CD4-positive, alpha-beta T cell treated with Interleukin-17A for 4 hours (primary cell): ENCODE results near the gene CYYR1.

Experiments used
- DNase-seq: peaks from one replicate; pipeline ENCODE4 v3.0.0-alpha.2; 2020; ENCODE audit warnings: mixed read lengths

CYYR1 gene

GRCh38 chr21:26550326-26550725 is 22.8 kb downstream of the CYYR1 start:
- DNase-seq: no peak

- no peak for DNase-seq
Observed at GRCh38 chr21:26546446-26547097, 26.5 kb downstream of the CYYR1 start.

DNA sequence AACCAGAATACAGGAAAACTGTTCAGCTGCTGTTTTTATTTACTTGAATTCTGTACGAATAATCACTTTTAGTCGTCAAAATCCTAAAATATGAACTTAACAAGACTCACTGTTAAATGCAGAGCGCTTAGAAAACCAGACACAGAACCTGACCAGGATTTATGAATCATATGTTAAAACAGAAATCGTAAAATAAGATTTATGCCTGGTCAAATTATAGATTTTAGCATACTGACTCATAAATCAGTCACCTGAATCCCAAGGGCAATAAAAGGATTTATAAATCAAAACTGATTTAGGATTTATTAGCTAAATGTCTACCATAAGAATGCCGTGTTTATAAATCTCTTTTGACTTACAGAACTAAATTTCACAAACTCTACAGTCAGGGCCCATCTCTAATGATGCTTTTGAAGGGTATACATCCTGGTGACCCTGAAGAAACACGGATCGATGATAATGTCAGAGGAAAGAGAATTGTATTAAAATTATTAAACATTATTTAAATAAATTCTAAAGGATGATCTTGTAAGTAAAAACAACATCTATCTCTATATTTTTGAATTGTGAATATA is 28.8 kb downstream of the CYYR1 start:
- DNase-seq: no peak

DNA sequence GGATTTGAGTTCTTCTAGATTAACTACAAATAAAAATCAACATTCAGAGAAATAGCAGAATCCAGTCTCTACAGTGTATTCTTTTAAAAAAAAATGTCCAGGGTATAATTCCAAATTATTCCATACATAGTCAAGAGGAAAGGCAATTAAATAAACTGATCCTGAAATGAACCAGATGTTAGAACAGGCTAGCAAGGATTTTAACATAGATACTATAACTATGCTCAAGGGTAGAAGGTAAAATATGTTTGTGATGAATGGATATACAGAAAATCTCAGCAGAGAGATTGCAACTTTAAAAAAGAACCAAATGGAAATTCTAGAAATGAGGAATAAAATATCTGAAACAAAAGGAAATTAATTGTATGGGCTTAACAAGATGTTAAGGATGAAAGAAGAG is 32.4 kb downstream of the CYYR1 start:
- no peak for DNase-seq

GRCh38 chr21:26539566-26539965 is 33.5 kb downstream of the CYYR1 start:
- DNase-seq: no peak

DNA sequence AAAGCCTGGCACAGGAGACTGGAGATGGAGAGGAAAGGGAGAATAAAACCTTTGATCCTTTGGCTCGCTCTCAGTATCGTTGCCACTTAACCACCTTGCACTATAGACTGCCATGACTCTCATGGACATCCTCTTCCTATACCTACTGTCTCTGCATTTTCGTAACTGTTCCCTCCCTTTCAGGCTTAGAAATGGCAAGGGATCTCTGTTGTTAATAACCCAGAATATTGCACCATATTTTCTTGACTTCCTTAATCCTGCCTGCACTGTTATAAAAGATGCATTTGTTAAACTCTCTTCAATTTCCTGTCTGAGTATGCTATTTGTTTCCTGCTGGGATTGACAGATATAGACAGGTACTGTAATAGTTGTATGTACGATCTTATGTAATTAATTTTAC is 38.6 kb downstream of the CYYR1 start:
- no peak for DNase-seq

DNA sequence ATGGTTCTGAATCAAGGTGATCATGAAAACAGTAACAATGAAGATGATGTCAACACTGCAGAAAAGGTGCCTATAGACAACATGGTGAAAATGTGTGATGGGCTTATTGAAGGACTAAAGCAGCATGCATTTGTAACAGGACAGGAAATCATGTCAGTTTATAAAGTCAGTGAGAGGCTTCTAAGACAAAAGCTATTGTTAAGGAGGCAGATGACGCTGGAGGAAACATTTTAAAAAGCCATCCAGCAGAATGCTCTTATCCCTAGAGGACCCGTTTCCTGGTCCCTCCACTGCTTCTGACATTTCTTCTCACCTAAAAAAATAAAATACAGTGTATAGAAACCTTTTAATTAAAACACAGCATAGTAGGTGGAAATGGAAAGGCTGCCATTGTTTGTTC is 40.9 kb downstream of the CYYR1 start:
- no peak for DNase-seq

- DNase-seq: no peak
Observed at GRCh38 chr21:26529526-26529925, 43.6 kb downstream of the CYYR1 start.

DNA sequence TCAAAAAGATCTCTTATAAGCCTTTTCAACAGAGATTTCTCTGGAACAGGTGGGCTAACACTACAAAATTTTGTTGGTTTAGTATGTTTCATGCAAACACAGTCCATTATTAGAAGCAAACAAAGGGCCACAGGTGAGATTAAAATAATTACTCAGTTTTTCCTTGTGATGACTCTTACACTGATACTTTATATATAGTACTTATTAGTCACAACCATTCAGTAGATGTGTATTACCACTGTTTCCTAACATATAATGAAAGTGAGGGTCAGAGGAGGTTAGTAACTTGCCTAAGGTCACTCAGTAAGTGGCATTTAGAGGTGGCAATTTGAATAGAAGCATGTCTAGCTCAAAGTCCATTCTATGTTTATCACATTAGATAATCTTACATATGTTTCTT is 44.2 kb downstream of the CYYR1 start:
- no peak for DNase-seq

DNA sequence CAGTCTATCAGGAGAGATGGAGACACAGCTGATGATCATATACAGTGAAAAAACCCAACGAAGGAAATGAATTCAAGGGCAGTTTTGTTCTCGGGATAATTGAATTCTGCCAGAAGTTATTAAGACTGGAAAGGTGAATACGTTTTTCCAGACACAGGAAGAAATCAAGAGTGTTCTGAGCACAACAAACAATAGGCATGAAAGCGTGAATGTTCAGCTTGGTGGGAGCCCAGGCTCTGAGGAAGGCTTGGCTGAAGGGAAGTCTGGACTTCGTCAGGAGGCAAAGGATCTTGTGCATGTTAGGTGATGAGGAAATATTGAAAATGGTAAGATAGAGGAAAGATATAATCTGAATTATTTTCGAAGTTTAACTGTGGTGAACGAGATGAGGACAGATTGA is 50.4 kb downstream of the CYYR1 start:
- no peak for DNase-seq

DNA sequence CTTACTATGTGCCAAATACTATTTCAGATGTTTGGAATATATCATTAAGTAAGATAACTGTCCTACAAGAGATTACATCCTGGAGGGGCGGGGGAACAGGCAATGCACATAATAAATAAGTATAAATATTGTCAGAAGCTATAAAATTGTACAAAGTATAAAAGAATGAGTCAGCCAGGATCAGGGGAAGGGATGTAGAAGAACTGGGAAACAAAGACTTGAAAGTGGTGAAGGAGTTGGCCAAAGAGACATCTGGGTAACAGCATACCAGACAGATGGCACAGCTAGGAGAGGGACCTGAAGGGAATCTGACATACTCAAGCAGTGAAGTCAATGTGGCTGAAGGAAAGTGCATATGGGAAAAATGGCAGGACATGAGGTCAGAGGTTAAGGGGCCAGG is 53.9 kb downstream of the CYYR1 start:
- DNase-seq: no peak

- no peak for DNase-seq
Observed at GRCh38 chr21:26515257-26515656, 57.8 kb downstream of the CYYR1 start.

GRCh38 chr21:26513212-26513611 is 59.9 kb downstream of the CYYR1 start:
- no peak for DNase-seq

- no peak for DNase-seq
Observed at GRCh38 chr21:26512664-26513063, 60.4 kb downstream of the CYYR1 start.

GRCh38 chr21:26508903-26509302 is 64.2 kb downstream of the CYYR1 start:
- DNase-seq: no peak

DNA sequence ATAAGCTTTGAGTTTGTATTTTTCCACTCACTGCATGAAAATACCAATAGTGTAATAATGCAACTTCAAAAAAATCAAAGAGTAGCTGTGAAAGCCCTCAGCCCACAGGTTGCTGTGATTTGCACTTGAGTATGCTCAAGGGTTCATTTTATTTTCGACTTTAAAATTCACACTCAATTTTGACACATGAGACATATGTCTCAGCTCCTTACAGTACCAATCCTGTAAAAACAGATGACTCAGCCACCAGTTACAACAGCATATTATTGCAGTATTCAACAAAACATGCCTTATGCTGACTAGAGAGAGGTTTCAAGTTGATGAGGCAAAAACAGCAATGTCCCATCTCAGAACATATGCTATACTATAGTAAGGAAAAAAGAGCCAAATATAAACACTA is 66.1 kb downstream of the CYYR1 start:
- DNase-seq: no peak

- DNase-seq: no peak
Observed at GRCh38 chr21:26505211-26505610, 67.9 kb downstream of the CYYR1 start.

DNA sequence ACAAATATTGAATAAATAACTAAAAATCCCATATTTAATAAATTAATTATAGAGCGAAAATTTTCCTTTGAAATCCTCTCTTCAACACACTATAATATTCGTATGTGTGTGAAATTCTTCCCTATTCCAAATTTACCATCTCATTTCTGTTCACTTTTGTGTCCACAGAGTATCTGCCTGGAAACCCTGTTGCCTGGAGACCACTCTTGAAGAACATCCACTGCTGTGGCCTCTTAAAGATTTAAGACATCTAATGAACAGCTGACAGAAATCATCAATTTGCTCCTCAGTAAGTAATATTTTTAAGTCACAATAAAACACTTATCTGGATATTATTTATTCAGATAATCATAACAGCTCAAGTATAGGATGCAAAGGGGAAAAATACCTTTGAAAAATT is 69.7 kb downstream of the CYYR1 start:
- DNase-seq: no peak

DNA sequence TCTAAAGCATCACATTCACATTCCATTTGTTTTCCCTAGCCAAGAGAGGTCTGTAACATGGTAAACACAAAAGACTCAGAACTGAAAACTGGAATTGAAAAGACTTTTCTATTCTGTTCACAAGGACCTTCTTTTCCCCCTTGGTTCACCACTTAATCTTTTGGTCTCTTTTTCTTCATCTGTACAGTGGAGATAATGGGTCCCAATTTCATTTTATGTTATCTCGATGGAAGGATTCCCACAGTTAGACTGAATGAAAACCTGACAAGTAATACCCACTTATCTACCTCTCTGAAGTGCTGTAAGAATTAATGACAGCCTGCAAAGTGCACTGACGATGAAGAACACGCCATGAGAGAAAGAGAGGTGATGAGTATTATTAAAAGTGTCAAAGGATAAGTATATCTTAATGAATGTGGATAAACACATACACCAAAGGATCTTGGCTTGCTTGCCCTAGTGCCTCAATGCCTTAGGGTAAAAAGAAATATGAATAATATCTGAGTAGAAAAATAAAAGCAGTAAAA is 71.5 kb downstream of the CYYR1 start:
- DNase-seq: no peak

GRCh38 chr21:26499495-26499894 is 73.6 kb downstream of the CYYR1 start:
- no peak for DNase-seq

- no peak for DNase-seq
Observed at GRCh38 chr21:26495283-26495849, 77.7 kb downstream of the CYYR1 start.

DNA sequence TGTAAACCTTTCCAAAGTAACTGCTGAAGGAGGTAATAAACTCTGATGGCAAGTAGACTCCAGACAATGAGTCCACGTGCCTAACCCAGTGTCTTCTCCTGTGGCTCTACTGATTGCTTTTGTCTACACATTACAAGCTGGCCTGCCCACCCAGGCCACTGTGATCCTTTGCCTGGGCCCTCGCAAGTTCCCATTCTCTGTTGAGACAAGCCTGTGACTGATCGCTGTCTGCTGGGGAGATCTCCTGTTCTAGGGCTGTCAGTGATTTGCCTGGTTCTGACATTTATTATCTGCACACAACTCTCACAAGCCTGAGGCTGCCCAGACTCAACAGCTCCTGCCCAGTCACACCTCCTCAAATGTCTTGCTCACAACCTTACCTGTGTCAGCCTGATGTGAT is 81.4 kb downstream of the CYYR1 start:
- DNase-seq: no peak

DNA sequence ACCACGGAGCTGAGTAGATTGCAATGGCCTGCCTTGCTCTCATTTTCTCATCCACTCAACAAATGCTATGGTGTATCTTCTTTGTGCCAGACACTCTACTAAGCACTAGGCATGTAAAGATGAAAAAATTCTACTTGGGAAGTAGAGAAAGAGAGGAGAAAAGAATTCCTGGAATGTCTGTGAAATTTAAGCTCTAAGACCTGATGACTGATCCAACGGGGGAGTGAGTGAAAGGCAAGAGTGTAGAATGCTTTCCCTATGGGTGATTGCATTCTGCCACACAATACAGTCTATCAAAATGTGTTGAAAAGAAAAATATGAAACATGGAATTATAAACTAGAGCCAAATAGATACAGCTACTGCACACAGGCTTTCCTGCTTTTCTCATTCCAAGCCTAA is 82.3 kb downstream of the CYYR1 start:
- DNase-seq: no peak

DNA sequence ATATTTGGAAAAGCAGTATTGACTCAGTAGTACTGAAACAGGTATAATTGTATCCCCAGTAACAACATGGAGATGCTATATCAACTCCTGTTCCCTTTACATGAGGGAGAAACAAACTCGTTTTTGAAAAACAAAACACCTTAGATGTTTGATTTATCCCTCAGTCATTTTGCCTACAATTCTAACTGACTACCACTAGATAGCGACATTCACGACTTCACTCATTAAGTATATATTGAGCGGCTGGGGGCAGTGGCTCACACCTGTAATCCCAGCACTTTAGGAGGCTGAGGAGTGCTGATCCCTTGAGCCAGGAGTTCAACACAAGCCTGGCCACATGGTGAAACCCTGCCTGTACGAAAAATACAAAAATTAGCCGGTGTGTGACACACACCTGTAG is 83.3 kb downstream of the CYYR1 start:
- no peak for DNase-seq
